CD14-positive monocyte (primary cell): Measurements from ENCODE around the gene EGLN1. TPM values are rescaled to one million over a fixed set of nuclear protein-coding genes. Genes with fewer than 3 reads are reported as not detected.
A peak's percentile ranks its signal among the peaks of the same experiment; 100 is the strongest.
"Not testable (repeated sequence)": the region's sequence is repeated elsewhere in the genome, so short reads cannot be mapped to it uniquely, and the experiment has no call there.

ENCODE experiments used
- DNase-seq, 3 donors: peaks; one replicate each; pipeline ENCODE4 v3.0.0-alpha.2; 2011 to 2022
- H2AFZ ChIP-seq: 2 replicates; pipeline ENCODE4 v1.6.0; 2012; ENCODE audit warnings: mild to moderate bottlenecking, low read depth, low read length, inconsistent platforms; ENCODE audit not compliant: insufficient read depth, poor library complexity, severe bottlenecking
- H3K27ac ChIP-seq, 2 donors: 1 replicate in 1 of 2; 2 replicates in 1 of 2; pipeline ENCODE4 v1.5.1; 2012 to 2013; ENCODE audit warnings: low read length in 2 of 2, control low read depth in 1 of 2, inconsistent platforms in 1 of 2, low read depth in 1 of 2, mild to moderate bottlenecking in 1 of 2
- H3K27me3 ChIP-seq, 2 donors: one replicate each; pipeline versions ENCODE4 v1.6.0 to v1.6.1; 2011 to 2013; ENCODE audit warnings: low read length in 2 of 2; ENCODE audit not compliant: control insufficient read depth in 2 of 2, insufficient read depth in 2 of 2
- H3K36me3 ChIP-seq, 2 donors: replicated peaks in 1 of 2; 1 replicate in 1 of 2; 2 replicates in 1 of 2; pipeline versions ENCODE4 v1.5.1 to v1.6.1; 2012 to 2013; ENCODE audit warnings: low read length in 2 of 2, control low read depth in 1 of 2, inconsistent platforms in 1 of 2, mild to moderate bottlenecking in 1 of 2; ENCODE audit not compliant: insufficient read depth in 2 of 2, control insufficient read depth in 1 of 2
- H3K4me1 ChIP-seq, 2 donors: 1 replicate in 1 of 2; 2 replicates in 1 of 2; pipeline versions ENCODE4 v1.5.1 to v1.6.1; 2012 to 2013; ENCODE audit warnings: low read length in 2 of 2, control low read depth in 1 of 2, inconsistent platforms in 1 of 2, mild to moderate bottlenecking in 1 of 2, moderate library complexity in 1 of 2; ENCODE audit not compliant: insufficient read depth in 2 of 2, control insufficient read depth in 1 of 2
- H3K4me2 ChIP-seq: replicated peaks from 2 replicates; pipeline ENCODE3; 2012; ENCODE audit warnings: low read length, moderate library complexity, mild to moderate bottlenecking; ENCODE audit not compliant: poor library complexity, severe bottlenecking; ENCODE audit errors: extremely low read depth
- H3K4me3 ChIP-seq, 3 experiments: fragments of 200-600 bp in 1 of 3; sonication (generic) in 1 of 3; replicated peaks in 1 of 3; 1 replicate in 2 of 3; 2 replicates in 1 of 3; pipeline ENCODE4 v1.5.1; 2011 to 2013; ENCODE audit warnings: low read length in 3 of 3, mild to moderate bottlenecking in 3 of 3, control low read depth in 2 of 3, low read depth in 2 of 3, inconsistent platforms in 1 of 3, moderate library complexity in 1 of 3
- H3K79me2 ChIP-seq: 2 replicates; pipeline ENCODE4 v1.6.0; 2012; ENCODE audit warnings: mild to moderate bottlenecking, control low read depth, inconsistent platforms, low read length, moderate library complexity; ENCODE audit not compliant: insufficient read depth
- H3K9ac ChIP-seq: 2 replicates; pipeline ENCODE4 v1.6.0; 2017; ENCODE audit warnings: low read length, mild to moderate bottlenecking; ENCODE audit not compliant: insufficient read depth, poor library complexity, severe bottlenecking
- H3K9me3 ChIP-seq, 2 donors: replicated peaks in 1 of 2; 1 replicate in 1 of 2; 2 replicates in 1 of 2; pipeline versions ENCODE4 v1.5.1 to v1.6.1; 2012 to 2013; ENCODE audit warnings: low read length in 2 of 2, control low read depth in 1 of 2; ENCODE audit not compliant: control insufficient read depth in 1 of 2, insufficient read depth in 1 of 2
- H4K20me1 ChIP-seq: 2 replicates; pipeline ENCODE4 v1.6.0; 2012; ENCODE audit warnings: mild to moderate bottlenecking, low read length, control low read depth, moderate library complexity; ENCODE audit not compliant: insufficient read depth
- H3K27ac Mint-ChIP-seq, 7 donors: one replicate each; pipeline ENCODE4 v1.8.0; 2020; ENCODE audit warnings: mild to moderate bottlenecking in 7 of 7, mixed read lengths in 7 of 7, moderate library complexity in 6 of 7, inconsistent platforms in 2 of 7
- H3K27me3 Mint-ChIP-seq, 3 donors: one replicate each; pipeline ENCODE4 v1.8.0; 2021 to 2022; ENCODE audit warnings: low read depth in 3 of 3, mild to moderate bottlenecking in 3 of 3, mixed read lengths in 3 of 3, moderate library complexity in 3 of 3, inconsistent platforms in 1 of 3
- H3K36me3 Mint-ChIP-seq, 2 donors: one replicate each; pipeline ENCODE4 v1.8.0; 2020; ENCODE audit warnings: mixed read lengths in 2 of 2, inconsistent platforms in 1 of 2, mild to moderate bottlenecking in 1 of 2
- H3K4me1 Mint-ChIP-seq: one replicate; pipeline ENCODE4 v1.8.0; 2020; ENCODE audit warnings: mild to moderate bottlenecking, mixed read lengths
- H3K4me3 Mint-ChIP-seq, 2 donors: one replicate each; pipeline ENCODE4 v1.8.0; 2020; ENCODE audit warnings: mild to moderate bottlenecking in 2 of 2, mixed read lengths in 2 of 2, moderate library complexity in 1 of 2
- H3K9me3 Mint-ChIP-seq, 7 donors: one replicate each; pipeline ENCODE4 v1.8.0; 2020 to 2022; ENCODE audit warnings: mixed read lengths in 7 of 7, mild to moderate bottlenecking in 6 of 7, moderate library complexity in 6 of 7, inconsistent platforms in 2 of 7
- WGBS: methylation state at CpG from one replicate; pipeline ENCODE4 v1.1.5; 2013; ENCODE audit warnings: missing lambda C conversion rate; ENCODE audit not compliant: insufficient coverage; 5-methylcytosine and 5-hydroxymethylcytosine counted together
- intact Hi-C, 2 donors: fragments of 100-400 bp; cut with micrococcal nuclease; formaldehyde crosslinking; loops; one replicate each; pipeline versions ENCODE4 v1.15.0 to v1.15.1; 2023
- polyA plus RNA-seq, 3 donors: library from polyadenylated mRNA; depleted of rRNA in 1 of 3; unstranded in 2 of 3; stranded (reverse) in 1 of 3; fragments of 300-500 nt in 2 of 3; fragments of >200 nt in 1 of 3; fragmentation: Illumina TruSeq in 2 of 3; gene quantifications; 1 replicate in 2 of 3; 2 replicates in 1 of 3; pipeline ENCODE4 v1.2.3, GENCODE V29; 2012 to 2021
- TF ChIP-seq, protein P1 (sequence below): fragments of 200-600 bp; IDR thresholded peaks from one replicate; pipeline ENCODE4 v1.8.0; 2022; ENCODE audit warnings: antibody characterized with exemption, mild to moderate bottlenecking

The EGLN1 gene
- polyA plus RNA-seq, 3 donors, result 12.9 to 27.7 (median 23.1) TPM

DNA sequence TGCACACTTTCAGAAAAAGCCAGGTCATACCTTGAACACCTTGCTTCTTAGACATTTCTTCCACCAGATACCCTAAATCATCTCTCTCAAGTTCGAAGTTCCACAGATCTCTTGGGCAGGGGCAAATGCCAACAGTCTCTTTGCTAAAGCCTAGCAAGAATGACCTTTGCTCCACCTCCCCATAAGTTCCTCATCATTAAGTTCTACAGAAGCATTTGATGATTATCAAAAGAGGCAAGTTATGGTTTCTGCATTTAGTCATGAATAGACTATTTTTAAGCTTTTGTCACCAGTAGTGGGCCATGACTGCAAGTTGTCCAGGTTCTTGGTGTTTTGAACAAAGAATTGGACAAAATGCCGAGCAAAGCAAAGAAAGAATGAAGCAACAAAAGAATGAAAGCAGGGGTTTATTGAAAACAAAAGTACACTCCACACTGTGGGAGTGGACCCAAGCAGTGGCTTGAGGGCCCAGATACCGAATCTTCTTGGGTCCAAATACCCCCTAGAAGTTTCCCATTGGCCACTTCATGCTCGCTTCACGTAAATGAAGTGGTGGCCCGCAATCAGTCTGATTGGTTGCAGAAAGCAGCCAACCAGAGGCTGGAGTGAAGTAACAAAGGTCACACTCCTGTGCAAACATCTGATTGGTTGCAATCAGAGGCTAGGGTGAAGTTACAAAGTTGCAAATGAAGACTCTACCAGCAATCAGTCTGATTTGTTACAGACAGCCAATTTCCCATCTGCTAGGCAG is 9.8 kb upstream of the EGLN1 start:
- Histone ChIP-seq H2AFZ (no peak overlapping the region), H3K9ac (no peak overlapping the region), H4K20me1 (no peaks in the 10 kb centered on the region), H3K9me3 (peaks cover 0 to 2% of the 10 kb centered on the region in 2 donors), H3K79me2 (no peaks in the 10 kb centered on the region), H3K4me1 (peaks cover 6 to 8% of the 10 kb centered on the region in 2 donors), H3K36me3 (no peaks in the 10 kb centered on the region), H3K4me2 (no peak overlapping the region), H3K27me3 (peaks cover 16 to 43% of the 10 kb centered on the region in 2 donors), H3K4me3 (no peak overlapping the region), H3K27ac (no peak overlapping the region)
- H3K4me3 Mint-ChIP-seq, result peak overlapping the region in 1 of 2 donors; percentile 33
- H3K27ac Mint-ChIP-seq, result no peak overlapping the region
- H3K4me1 Mint-ChIP-seq, result peaks cover 15% of the 10 kb centered on the region
- intact Hi-C loops, result no loop called here
- peaks cover 26 to 56% (median 29%) of the 10 kb centered on the region in 3 donors for H3K27me3 Mint-ChIP-seq
- no peak for DNase-seq
- H3K9me3 Mint-ChIP-seq, result peaks cover 7 to 19% (median 16%) of the 10 kb centered on the region in 7 donors
- H3K36me3 Mint-ChIP-seq, result no peaks in the 10 kb centered on the region
- WGBS, result 90% methylated on average over 2 of the region's 6 CpGs
- TF ChIP-seq, protein P1, sequence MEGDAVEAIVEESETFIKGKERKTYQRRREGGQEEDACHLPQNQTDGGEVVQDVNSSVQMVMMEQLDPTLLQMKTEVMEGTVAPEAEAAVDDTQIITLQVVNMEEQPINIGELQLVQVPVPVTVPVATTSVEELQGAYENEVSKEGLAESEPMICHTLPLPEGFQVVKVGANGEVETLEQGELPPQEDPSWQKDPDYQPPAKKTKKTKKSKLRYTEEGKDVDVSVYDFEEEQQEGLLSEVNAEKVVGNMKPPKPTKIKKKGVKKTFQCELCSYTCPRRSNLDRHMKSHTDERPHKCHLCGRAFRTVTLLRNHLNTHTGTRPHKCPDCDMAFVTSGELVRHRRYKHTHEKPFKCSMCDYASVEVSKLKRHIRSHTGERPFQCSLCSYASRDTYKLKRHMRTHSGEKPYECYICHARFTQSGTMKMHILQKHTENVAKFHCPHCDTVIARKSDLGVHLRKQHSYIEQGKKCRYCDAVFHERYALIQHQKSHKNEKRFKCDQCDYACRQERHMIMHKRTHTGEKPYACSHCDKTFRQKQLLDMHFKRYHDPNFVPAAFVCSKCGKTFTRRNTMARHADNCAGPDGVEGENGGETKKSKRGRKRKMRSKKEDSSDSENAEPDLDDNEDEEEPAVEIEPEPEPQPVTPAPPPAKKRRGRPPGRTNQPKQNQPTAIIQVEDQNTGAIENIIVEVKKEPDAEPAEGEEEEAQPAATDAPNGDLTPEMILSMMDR, result no peak

DNA sequence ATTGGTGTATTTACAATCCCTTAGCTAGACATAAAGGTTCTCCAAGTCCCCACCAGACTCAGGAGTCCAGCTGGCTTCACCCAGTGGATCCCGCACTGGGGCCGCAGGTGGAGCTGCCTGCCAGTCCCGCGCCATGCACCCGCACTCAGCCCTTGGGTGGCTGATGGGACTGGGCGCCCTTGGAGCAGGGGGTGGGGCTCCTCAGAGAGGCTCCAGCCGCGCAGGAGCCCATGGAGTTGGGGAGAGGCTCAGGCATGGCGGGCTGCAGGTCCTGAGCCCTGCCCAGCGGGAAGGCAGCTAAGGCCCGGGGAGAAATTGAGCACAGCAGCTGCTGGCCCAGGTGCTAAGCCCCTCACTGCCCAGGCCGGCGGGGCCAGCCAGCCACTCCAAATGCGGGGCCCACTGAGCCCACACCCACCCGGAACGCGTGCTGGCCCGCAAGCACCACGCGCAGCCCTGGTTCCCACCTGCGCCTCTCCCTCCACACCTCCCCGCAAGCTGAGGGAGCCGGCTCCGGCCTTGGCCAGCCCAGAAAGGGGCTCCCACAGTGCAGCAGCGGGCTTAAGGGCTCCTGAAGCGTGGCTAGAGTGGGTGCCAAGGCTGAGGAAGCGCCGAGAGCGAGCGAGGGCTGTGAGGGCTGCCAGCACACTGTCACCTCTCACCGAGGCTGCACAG is 8.7 kb upstream of the EGLN1 start:
- H3K36me3 ChIP-seq, DNase-seq, H3K4me3 Mint-ChIP-seq, H3K9ac ChIP-seq, intact Hi-C loops, H3K27ac ChIP-seq, H3K4me1 ChIP-seq, H3K4me3 ChIP-seq, H3K36me3 Mint-ChIP-seq, H4K20me1 ChIP-seq, H3K4me2 ChIP-seq, H2AFZ ChIP-seq, H3K79me2 ChIP-seq, H3K27ac Mint-ChIP-seq, H3K9me3 ChIP-seq: not testable (repeated sequence)
- Mint-ChIP-seq H3K4me1 (peaks cover 15% of the 10 kb centered on the region), H3K27me3 (peaks cover 26 to 52% (median 30%) of the 10 kb centered on the region in 3 donors), H3K9me3 (peaks cover 7 to 17% (median 16%) of the 10 kb centered on the region in 7 donors)
- 99% methylated on average over 30 of the region's 31 CpGs for WGBS
- peaks cover 16 to 43% of the 10 kb centered on the region in 2 donors for H3K27me3 ChIP-seq
